GM21423 (cell line): ENCODE results near the gene TMPRSS11B.
A peak's percentile ranks its signal among the peaks of the same experiment; 100 is the strongest.
"Not testable (repeated sequence)": the region's sequence is repeated elsewhere in the genome, so short reads cannot be mapped to it uniquely, and the experiment has no call there.

Experiments used
- ATAC-seq: cut with Tn5 transposase; IDR thresholded peaks from one replicate; pipeline ENCODE4 v1.9.1; 2021; ENCODE audit warnings: mild to moderate bottlenecking, moderate library complexity; ENCODE audit not compliant: unreplicated experiment

Gene TMPRSS11B

GRCh38 chr4:68245594-68245993 lies at the start of gene TMPRSS11B:
Gene TMPRSS11B, minus strand, starts transcription at chr4:68245694. Its CDS starts 136 bp downstream, at chr4:68245558.
- ATAC-seq = no peak

GRCh38 chr4:68291256-68291655 lies 45.8 kb upstream of the TMPRSS11B start:
- ATAC-seq = no peak

- no peak for ATAC-seq
Observed at GRCh38 chr4:68288393-68288740, 42.9 kb upstream of the TMPRSS11B start.

GRCh38 chr4:68287704-68288392 lies 42.4 kb upstream of the TMPRSS11B start:
- no peak for ATAC-seq

- no peak for ATAC-seq
Observed at GRCh38 chr4:68283714-68284113, 38.2 kb upstream of the TMPRSS11B start.

GRCh38 chr4:68283095-68283494 lies 37.6 kb upstream of the TMPRSS11B start:
- ATAC-seq = no peak

GRCh38 chr4:68281796-68282740 lies 36.6 kb upstream of the TMPRSS11B start:
- not testable (repeated sequence) for ATAC-seq

GRCh38 chr4:68278029-68278428 lies 32.5 kb upstream of the TMPRSS11B start:
- no peak for ATAC-seq

GRCh38 chr4:68277627-68278026 lies 32.1 kb upstream of the TMPRSS11B start:
- no peak for ATAC-seq

- ATAC-seq = no peak
Observed at GRCh38 chr4:68272860-68273259, 27.4 kb upstream of the TMPRSS11B start.

- ATAC-seq = peak; percentile 57
Observed at GRCh38 chr4:68272380-68272779, 26.9 kb upstream of the TMPRSS11B start.

- peak; percentile 62 for ATAC-seq
Observed at GRCh38 chr4:68271851-68272357, 26.4 kb upstream of the TMPRSS11B start.

GRCh38 chr4:68267433-68267944 lies 22.0 kb upstream of the TMPRSS11B start:
- ATAC-seq = no peak

GRCh38 chr4:68264875-68265565 lies 19.5 kb upstream of the TMPRSS11B start:
- no peak for ATAC-seq

GRCh38 chr4:68259191-68259590 lies 13.7 kb upstream of the TMPRSS11B start:
- ATAC-seq = no peak

GRCh38 chr4:68257719-68258118 lies 12.2 kb upstream of the TMPRSS11B start:
- no peak for ATAC-seq

GRCh38 chr4:68256284-68256683 lies 10.8 kb upstream of the TMPRSS11B start:
- no peak for ATAC-seq

- ATAC-seq = no peak
Observed at GRCh38 chr4:68250151-68250930, 4.8 kb upstream of the TMPRSS11B start.

GRCh38 chr4:68249434-68249833 lies 3.9 kb upstream of the TMPRSS11B start:
- peak; percentile 88 for ATAC-seq

GRCh38 chr4:68240620-68241019 lies 4.9 kb downstream of the TMPRSS11B start:
- no peak for ATAC-seq
